ENCODE results near the gene IFFO2.

Gene IFFO2

GRCh38 chr1:18929686-18930085 is 26.8 kb downstream of the IFFO2 start:
- no peak for FAIRE-seq
- no peak for TF ChIP-seq POLR2A (IDR thresholded peaks at IDR 0.05; ENCODE audit: low read depth, low read length)
- DNase-seq (ENCODE audit: insufficient read length, low spot score) = no peak

- FAIRE-seq (no peak), DNase-seq (ENCODE audit: insufficient read length, low spot score) (no peak)
- TF ChIP-seq POLR2A (IDR thresholded peaks at IDR 0.05; ENCODE audit: low read depth, low read length) = no peak
Observed at GRCh38 chr1:18928985-18929384, 27.5 kb downstream of the IFFO2 start.

GRCh38 chr1:18928406-18928805 is 28.1 kb downstream of the IFFO2 start:
- FAIRE-seq = no peak
- no peak for TF ChIP-seq POLR2A (IDR thresholded peaks at IDR 0.05; ENCODE audit: low read depth, low read length)
- no peak for DNase-seq (ENCODE audit: insufficient read length, low spot score)

- no peak for DNase-seq (ENCODE audit: insufficient read length, low spot score)
- no peak for TF ChIP-seq POLR2A (IDR thresholded peaks at IDR 0.05; ENCODE audit: low read depth, low read length)
- FAIRE-seq = no peak
Observed at GRCh38 chr1:18927654-18928272, 28.7 kb downstream of the IFFO2 start.

GRCh38 chr1:18927082-18927653 is 29.3 kb downstream of the IFFO2 start:
- DNase-seq (ENCODE audit: insufficient read length, low spot score) = no peak
- TF ChIP-seq POLR2A (IDR thresholded peaks at IDR 0.05; ENCODE audit: low read depth, low read length) = no peak
- FAIRE-seq = no peak

GRCh38 chr1:18926315-18927081 is 30.0 kb downstream of the IFFO2 start:
- peak; percentile 88 for DNase-seq (ENCODE audit: insufficient read length, low spot score)
- FAIRE-seq = peak; percentile 84
- TF ChIP-seq POLR2A (IDR thresholded peaks at IDR 0.05; ENCODE audit: low read depth, low read length) = no peak

- DNase-seq (ENCODE audit: insufficient read length, low spot score) = no peak
- no peak for TF ChIP-seq POLR2A (IDR thresholded peaks at IDR 0.05; ENCODE audit: low read depth, low read length)
- no peak for FAIRE-seq
Observed at GRCh38 chr1:18925279-18925678, 31.2 kb downstream of the IFFO2 start.

- TF ChIP-seq POLR2A (IDR thresholded peaks at IDR 0.05; ENCODE audit: low read depth, low read length) = no peak
- DNase-seq (ENCODE audit: insufficient read length, low spot score) = no peak
- FAIRE-seq = no peak
Observed at GRCh38 chr1:18924221-18924691, 32.2 kb downstream of the IFFO2 start.

- DNase-seq (ENCODE audit: insufficient read length, low spot score) (no peak), FAIRE-seq (no peak)
- no peak for TF ChIP-seq POLR2A (IDR thresholded peaks at IDR 0.05; ENCODE audit: low read depth, low read length)
Observed at GRCh38 chr1:18923756-18924211, 32.7 kb downstream of the IFFO2 start.

GRCh38 chr1:18922848-18923755 is 33.4 kb downstream of the IFFO2 start:
- no peak for FAIRE-seq
- no peak for DNase-seq (ENCODE audit: insufficient read length, low spot score)

GRCh38 chr1:18922319-18922726 is 34.2 kb downstream of the IFFO2 start:
- FAIRE-seq (no peak), DNase-seq (ENCODE audit: insufficient read length, low spot score) (peak; percentile 59)
- TF ChIP-seq POLR2A (IDR thresholded peaks at IDR 0.05; ENCODE audit: low read depth, low read length) = no peak

More at GRCh38 chr1:18922848-18923755, 33.4 kb downstream of the IFFO2 start:
- no peak for TF ChIP-seq POLR2A (IDR thresholded peaks at IDR 0.05; ENCODE audit: low read depth, low read length)

- no peak for FAIRE-seq
- no peak for TF ChIP-seq POLR2A (IDR thresholded peaks at IDR 0.05; ENCODE audit: low read depth, low read length)
- no peak for DNase-seq (ENCODE audit: insufficient read length, low spot score)
Observed at GRCh38 chr1:18921516-18922251, 34.8 kb downstream of the IFFO2 start.

- DNase-seq (ENCODE audit: insufficient read length, low spot score) = no peak
- no peak for FAIRE-seq
- no peak for TF ChIP-seq POLR2A (IDR thresholded peaks at IDR 0.05; ENCODE audit: low read depth, low read length)
Observed at GRCh38 chr1:18920931-18921330, 35.5 kb downstream of the IFFO2 start.

Measured in H54 (cell line).